Measurements from ENCODE around the gene GTF2A1. TPM values are rescaled to one million over a fixed set of nuclear protein-coding genes. Genes with fewer than 3 reads are reported as not detected.
A peak's percentile ranks its signal among the peaks of the same experiment; 100 is the strongest.

GTF2A1 gene
- total RNA-seq, 1 donor from 2014 or later: 43.4 TPM

DNA sequence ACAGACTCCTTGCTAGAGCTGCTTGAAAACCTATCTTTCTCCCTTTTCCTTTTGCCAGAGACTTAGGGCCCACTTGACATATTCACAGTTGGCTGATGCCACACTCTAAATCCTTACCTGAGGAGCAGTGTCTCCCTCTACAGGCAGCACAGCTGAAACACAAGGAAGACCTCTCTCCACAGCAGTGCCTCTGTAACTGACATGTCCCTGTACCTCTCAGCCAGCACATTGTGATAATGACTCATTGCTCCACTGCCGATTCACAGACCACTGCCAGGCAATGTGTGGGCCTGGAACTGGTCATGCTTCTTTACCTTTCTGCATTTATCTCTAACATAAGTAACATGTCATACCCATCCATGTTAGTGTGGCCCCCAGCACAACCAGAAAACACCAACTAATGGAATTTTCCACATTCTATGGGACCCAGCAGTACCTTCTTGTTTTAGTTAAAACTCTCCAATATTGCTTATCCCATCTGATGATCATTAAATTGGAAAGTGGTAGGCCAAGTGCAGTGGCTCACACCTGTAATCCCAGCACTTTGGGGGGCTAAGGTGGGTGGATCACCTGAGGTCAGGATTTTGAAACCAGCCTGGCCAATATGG lies 56.5 kb downstream of the GTF2A1 start:
- Mint-ChIP-seq H3K27me3 (no peaks in the 10 kb centered on the region), H3K4me3 (no peak overlapping the region), H3K36me3 (ENCODE audit: low read depth) (no peaks in the 10 kb centered on the region), H3K4me1 (peaks cover 23% of the 10 kb centered on the region), H3K9me3 (no peaks in the 10 kb centered on the region), H3K27ac (peak overlapping the region; percentile 30)
- intact Hi-C loops (cut with micrococcal nuclease): loop anchor here (1.0 kb wide), 2 partner anchors 11 to 168 kb away; no protein-coding TSS in a partner anchor
- peak; percentile 88 for DNase-seq

DNA sequence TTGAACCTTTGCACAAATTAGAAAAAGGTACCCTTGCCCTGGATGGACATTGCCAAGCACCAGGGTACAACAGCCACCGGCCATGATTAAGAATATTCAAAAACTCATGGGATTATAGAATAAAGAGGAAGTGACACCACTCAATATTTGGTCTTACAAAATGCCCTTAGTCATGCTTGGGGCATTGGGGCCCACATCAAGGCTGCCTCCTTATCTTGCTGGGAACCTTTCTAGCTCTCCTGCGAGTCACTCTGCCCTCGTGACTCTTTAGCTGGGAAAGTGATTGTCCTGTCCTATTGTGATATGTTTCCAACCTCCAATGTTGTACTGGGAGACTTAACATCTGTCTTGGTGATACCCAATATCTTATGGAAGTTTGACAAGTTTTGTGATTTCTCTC lies 57.8 kb downstream of the GTF2A1 start:
- H3K9me3 Mint-ChIP-seq: no peaks in the 10 kb centered on the region
- H3K27me3 Mint-ChIP-seq: no peaks in the 10 kb centered on the region
- intact Hi-C loops (cut with micrococcal nuclease): no loop called here
- H3K4me3 Mint-ChIP-seq: no peak overlapping the region
- no peak for DNase-seq
- no peaks in the 10 kb centered on the region for H3K36me3 Mint-ChIP-seq (ENCODE audit: low read depth)
- H3K27ac Mint-ChIP-seq: no peak overlapping the region
- H3K4me1 Mint-ChIP-seq: peaks cover 11% of the 10 kb centered on the region

DNA sequence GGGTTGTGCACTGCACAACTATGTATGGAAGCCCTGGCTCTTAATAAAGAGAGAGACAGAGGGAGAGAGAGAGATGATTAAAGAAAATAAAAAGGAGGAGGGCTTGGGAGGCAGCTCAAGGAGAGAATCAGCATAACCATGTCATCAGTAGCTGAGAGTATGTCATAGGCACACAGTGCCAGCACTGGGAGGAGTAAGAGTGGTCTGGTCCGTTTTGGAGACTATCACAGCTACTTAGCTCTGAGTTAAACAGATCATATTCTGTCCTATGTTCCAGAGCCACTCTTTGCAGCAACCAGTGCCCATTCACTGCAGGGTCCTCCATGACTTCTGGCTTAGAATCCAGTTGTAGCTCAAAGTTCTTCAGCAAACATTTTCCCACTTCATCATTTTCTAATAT lies 59.0 kb downstream of the GTF2A1 start:
- no peak overlapping the region for H3K27ac Mint-ChIP-seq
- H3K9me3 Mint-ChIP-seq: no peaks in the 10 kb centered on the region
- no peak overlapping the region for H3K4me3 Mint-ChIP-seq
- peaks cover 11% of the 10 kb centered on the region for H3K4me1 Mint-ChIP-seq
- no peaks in the 10 kb centered on the region for H3K27me3 Mint-ChIP-seq
- no peaks in the 10 kb centered on the region for H3K36me3 Mint-ChIP-seq (ENCODE audit: low read depth)
- intact Hi-C loops (cut with micrococcal nuclease): no loop called here
- DNase-seq: no peak

- Mint-ChIP-seq H3K4me1 (peaks cover 11% of the 10 kb centered on the region), H3K4me3 (no peak overlapping the region), H3K27ac (no peak overlapping the region), H3K9me3 (peaks cover 4% of the 10 kb centered on the region), H3K27me3 (no peaks in the 10 kb centered on the region), H3K36me3 (ENCODE audit: low read depth) (no peaks in the 10 kb centered on the region)
- intact Hi-C loops (cut with micrococcal nuclease): no loop called here
- DNase-seq: no peak
These were observed 59.7 kb downstream of the GTF2A1 start for GRCh38 chr14:81161088-81161487.

DNA sequence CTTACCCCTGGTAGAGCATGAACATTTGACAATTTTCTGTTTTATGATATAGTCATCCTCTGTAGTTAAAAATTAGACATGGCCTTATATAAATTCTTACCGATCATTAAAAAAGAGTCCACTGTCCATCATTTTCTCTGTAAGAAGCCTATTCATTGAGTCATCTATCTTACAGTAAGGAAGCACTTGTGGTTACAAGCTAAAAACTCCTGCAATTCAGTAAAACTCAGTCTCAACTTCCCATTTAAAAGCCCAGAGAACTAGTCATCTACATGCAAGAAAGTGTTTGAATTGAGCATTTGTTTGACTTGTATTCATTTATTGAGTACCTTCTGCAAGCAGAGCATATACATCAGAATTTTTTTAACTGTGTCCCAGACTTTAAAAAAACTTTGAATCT lies 63.3 kb downstream of the GTF2A1 start:
- Mint-ChIP-seq H3K9me3 (peaks cover 6% of the 10 kb centered on the region), H3K4me1 (peaks cover 5% of the 10 kb centered on the region), H3K27ac (no peak overlapping the region), H3K4me3 (no peak overlapping the region), H3K27me3 (peaks cover 4% of the 10 kb centered on the region), H3K36me3 (ENCODE audit: low read depth) (no peaks in the 10 kb centered on the region)
- intact Hi-C loops (cut with micrococcal nuclease): no loop called here
- no peak for DNase-seq

GRCh38 chr14:81153187-81153586 lies 67.6 kb downstream of the GTF2A1 start:
- Mint-ChIP-seq H3K4me3 (no peak overlapping the region), H3K27ac (peak overlapping the region; percentile 54), H3K36me3 (ENCODE audit: low read depth) (no peaks in the 10 kb centered on the region), H3K4me1 (peaks cover 5% of the 10 kb centered on the region), H3K9me3 (peaks cover 6% of the 10 kb centered on the region), H3K27me3 (peaks cover 4% of the 10 kb centered on the region)
- intact Hi-C loops (cut with micrococcal nuclease): loop anchor here (1.0 kb wide), 3 partner anchors 11 to 566 kb away; no protein-coding TSS in a partner anchor
- no peak for DNase-seq

- Mint-ChIP-seq H3K4me1 (peaks cover 16% of the 10 kb centered on the region), H3K27ac (no peak overlapping the region), H3K27me3 (no peaks in the 10 kb centered on the region), H3K36me3 (ENCODE audit: low read depth) (no peaks in the 10 kb centered on the region), H3K9me3 (peaks cover 7% of the 10 kb centered on the region), H3K4me3 (no peak overlapping the region)
- intact Hi-C loops (cut with micrococcal nuclease): no loop called here
- DNase-seq: no peak
These were observed 72.1 kb downstream of the GTF2A1 start for GRCh38 chr14:81148635-81149034.

GRCh38 chr14:81147140-81147897 lies 73.4 kb downstream of the GTF2A1 start:
- Mint-ChIP-seq H3K36me3 (ENCODE audit: low read depth) (no peaks in the 10 kb centered on the region), H3K4me3 (no peak overlapping the region), H3K9me3 (peaks cover 5% of the 10 kb centered on the region), H3K4me1 (peaks cover 11% of the 10 kb centered on the region), H3K27me3 (no peaks in the 10 kb centered on the region), H3K27ac (no peak overlapping the region)
- DNase-seq: no peak
- intact Hi-C loops (cut with micrococcal nuclease): no loop called here

- Mint-ChIP-seq H3K9me3 (peaks cover 5% of the 10 kb centered on the region), H3K36me3 (ENCODE audit: low read depth) (no peaks in the 10 kb centered on the region), H3K4me1 (peaks cover 11% of the 10 kb centered on the region), H3K27me3 (no peaks in the 10 kb centered on the region), H3K4me3 (no peak overlapping the region), H3K27ac (no peak overlapping the region)
- intact Hi-C loops (cut with micrococcal nuclease): no loop called here
- no peak for DNase-seq
These were observed 75.7 kb downstream of the GTF2A1 start for GRCh38 chr14:81144824-81145603.

DNA sequence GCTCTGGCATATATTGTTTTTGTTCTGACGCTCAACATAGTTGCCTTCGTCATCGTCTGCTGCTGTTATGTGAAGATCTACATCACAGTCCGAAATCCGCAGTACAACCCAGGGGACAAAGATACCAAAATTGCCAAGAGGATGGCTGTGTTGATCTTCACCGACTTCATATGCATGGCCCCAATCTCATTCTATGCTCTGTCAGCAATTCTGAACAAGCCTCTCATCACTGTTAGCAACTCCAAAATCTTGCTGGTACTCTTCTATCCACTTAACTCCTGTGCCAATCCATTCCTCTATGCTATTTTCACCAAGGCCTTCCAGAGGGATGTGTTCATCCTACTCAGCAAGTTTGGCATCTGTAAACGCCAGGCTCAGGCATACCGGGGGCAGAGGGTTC lies 77.0 kb downstream of the GTF2A1 start:
- peaks cover 11% of the 10 kb centered on the region for H3K4me1 Mint-ChIP-seq
- H3K27ac Mint-ChIP-seq: no peak overlapping the region
- intact Hi-C loops (cut with micrococcal nuclease): no loop called here
- no peaks in the 10 kb centered on the region for H3K27me3 Mint-ChIP-seq
- DNase-seq: no peak
- no peaks in the 10 kb centered on the region for H3K36me3 Mint-ChIP-seq (ENCODE audit: low read depth)
- no peak overlapping the region for H3K4me3 Mint-ChIP-seq
- peaks cover 5% of the 10 kb centered on the region for H3K9me3 Mint-ChIP-seq

DNA sequence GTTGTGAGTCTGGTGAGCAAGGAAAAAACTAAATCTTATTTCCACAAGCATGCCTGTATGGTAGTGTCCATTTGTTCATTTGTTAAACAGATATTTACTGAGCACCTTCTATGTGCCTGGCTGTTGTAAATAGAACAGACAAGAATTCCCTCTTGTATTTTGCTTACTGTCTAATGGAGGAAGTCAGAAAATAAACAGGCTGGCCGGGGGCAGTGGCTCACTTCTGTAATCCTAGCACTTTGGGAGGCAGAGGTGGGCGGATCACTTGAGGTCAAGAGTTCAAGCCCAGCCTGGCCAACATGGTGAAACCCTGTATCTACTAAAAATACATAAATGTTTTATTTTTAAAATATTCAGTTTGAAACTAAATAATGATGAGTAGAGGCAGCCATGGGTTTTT lies 79.3 kb downstream of the GTF2A1 start:
- H3K27ac Mint-ChIP-seq: no peak overlapping the region
- intact Hi-C loops (cut with micrococcal nuclease): no loop called here
- no peaks in the 10 kb centered on the region for H3K36me3 Mint-ChIP-seq (ENCODE audit: low read depth)
- peaks cover 5% of the 10 kb centered on the region for H3K9me3 Mint-ChIP-seq
- no peak for DNase-seq
- H3K27me3 Mint-ChIP-seq: no peaks in the 10 kb centered on the region
- H3K4me3 Mint-ChIP-seq: no peak overlapping the region
- peaks cover under 1% of the 10 kb centered on the region for H3K4me1 Mint-ChIP-seq

- intact Hi-C loops (cut with micrococcal nuclease): no loop called here
- no peak overlapping the region for H3K27ac Mint-ChIP-seq
- H3K9me3 Mint-ChIP-seq: no peaks in the 10 kb centered on the region
- no peaks in the 10 kb centered on the region for H3K36me3 Mint-ChIP-seq (ENCODE audit: low read depth)
- H3K4me1 Mint-ChIP-seq: no peaks in the 10 kb centered on the region
- no peaks in the 10 kb centered on the region for H3K27me3 Mint-ChIP-seq
- no peak for DNase-seq
- no peak overlapping the region for H3K4me3 Mint-ChIP-seq
These were observed 82.3 kb downstream of the GTF2A1 start for GRCh38 chr14:81138429-81138828.

GRCh38 chr14:81137316-81137715 lies 83.4 kb downstream of the GTF2A1 start:
- DNase-seq: no peak
- Mint-ChIP-seq H3K4me1 (no peaks in the 10 kb centered on the region), H3K36me3 (ENCODE audit: low read depth) (no peaks in the 10 kb centered on the region), H3K9me3 (no peaks in the 10 kb centered on the region), H3K4me3 (no peak overlapping the region), H3K27ac (no peak overlapping the region), H3K27me3 (peaks cover 3% of the 10 kb centered on the region)
- intact Hi-C loops (cut with micrococcal nuclease): no loop called here

GRCh38 chr14:81133400-81133799 lies 87.4 kb downstream of the GTF2A1 start:
- H3K4me1 Mint-ChIP-seq: no peaks in the 10 kb centered on the region
- no peaks in the 10 kb centered on the region for H3K36me3 Mint-ChIP-seq (ENCODE audit: low read depth)
- H3K27ac Mint-ChIP-seq: no peak overlapping the region
- no peaks in the 10 kb centered on the region for H3K9me3 Mint-ChIP-seq
- peaks cover 3% of the 10 kb centered on the region for H3K27me3 Mint-ChIP-seq
- intact Hi-C loops (cut with micrococcal nuclease): no loop called here
- no peak overlapping the region for H3K4me3 Mint-ChIP-seq
- no peak for DNase-seq
